HAP-1 (cell line): Measurements from ENCODE around the gene ADAMTSL3.

Experiments
- DNase-seq, 2 experiments: peaks; one replicate each; pipeline ENCODE4 v3.0.0-alpha.2; 2016 to 2020; ENCODE audit warnings: low spot score in 2 of 2
- H3K27me3 ChIP-seq: fragments of 250-450 bp; sonication (Bioruptor Pico); 2 replicates; pipeline ENCODE4 v1.5.1; 2020; ENCODE audit warnings: low read depth, mild to moderate bottlenecking, moderate library complexity
- H3K36me3 ChIP-seq: fragments of 250-450 bp; sonication (Bioruptor Pico); replicated peaks from 2 replicates; pipeline ENCODE4 v1.5.1; 2020; ENCODE audit warnings: mild to moderate bottlenecking
- H3K4me1 ChIP-seq: fragments of 250-450 bp; sonication (Bioruptor Pico); 2 replicates; pipeline ENCODE4 v1.5.1; 2020; ENCODE audit warnings: mild to moderate bottlenecking
- H3K4me3 ChIP-seq: fragments of 250-450 bp; sonication (Bioruptor Pico); 2 replicates; pipeline ENCODE4 v1.5.1; 2020; ENCODE audit warnings: mild to moderate bottlenecking, moderate library complexity
- H3K9me3 ChIP-seq: fragments of 250-450 bp; sonication (Bioruptor Pico); 2 replicates; pipeline ENCODE4 v1.5.1; 2020; ENCODE audit warnings: mild to moderate bottlenecking, moderate library complexity
- in situ Hi-C: fragments of 300-500 bp; cut with MboI; formaldehyde crosslinking; loops from 3 replicates; pipeline ENCODE4 v1.14.3; 2020; ENCODE audit warnings: low sequenced_read_pairs, inconsistent platforms, mixed read lengths

Gene ADAMTSL3

GRCh38 chr15:83999396-84000135 is 345.6 kb downstream of the ADAMTSL3 start:
- H3K9me3 ChIP-seq, result no peaks in the 10 kb centered on the region
- H3K4me1 ChIP-seq, result no peaks in the 10 kb centered on the region
- H3K27me3 ChIP-seq, result no peaks in the 10 kb centered on the region
- no peaks in the 10 kb centered on the region for H3K36me3 ChIP-seq
- no peak overlapping the region for H3K4me3 ChIP-seq
- DNase-seq, result no peak
- in situ Hi-C loops, result no loop called here

- Histone ChIP-seq H3K9me3 (no peaks in the 10 kb centered on the region), H3K27me3 (no peaks in the 10 kb centered on the region), H3K4me1 (no peaks in the 10 kb centered on the region), H3K4me3 (no peak overlapping the region), H3K36me3 (no peaks in the 10 kb centered on the region)
- no peak for DNase-seq
- in situ Hi-C loops, result no loop called here
Measured at GRCh38 chr15:84001037-84001436, 347.1 kb downstream of the ADAMTSL3 start.

DNA sequence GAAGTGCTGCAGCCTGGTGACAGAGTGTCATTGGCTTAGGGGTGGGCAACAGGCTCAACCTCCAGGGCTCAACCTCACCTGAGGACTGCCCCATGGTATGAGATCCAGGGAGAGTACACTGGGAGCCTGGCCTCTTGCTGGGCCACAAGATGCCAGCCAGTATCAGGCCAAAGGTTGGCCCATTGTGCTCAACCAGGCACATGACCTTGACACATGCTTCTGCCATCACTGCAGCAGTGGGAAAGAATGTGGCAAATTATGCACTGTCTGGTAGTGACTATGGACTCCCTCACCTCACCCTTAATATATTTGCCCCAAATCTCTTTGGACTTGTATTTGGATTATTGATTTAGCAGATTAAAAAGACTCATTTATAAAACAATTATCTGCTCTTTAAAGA is 347.7 kb downstream of the ADAMTSL3 start:
- no peak for DNase-seq
- Histone ChIP-seq H3K9me3 (no peaks in the 10 kb centered on the region), H3K4me3 (no peak overlapping the region), H3K4me1 (no peaks in the 10 kb centered on the region), H3K36me3 (no peaks in the 10 kb centered on the region), H3K27me3 (no peaks in the 10 kb centered on the region)
- in situ Hi-C loops, result no loop called here

DNA sequence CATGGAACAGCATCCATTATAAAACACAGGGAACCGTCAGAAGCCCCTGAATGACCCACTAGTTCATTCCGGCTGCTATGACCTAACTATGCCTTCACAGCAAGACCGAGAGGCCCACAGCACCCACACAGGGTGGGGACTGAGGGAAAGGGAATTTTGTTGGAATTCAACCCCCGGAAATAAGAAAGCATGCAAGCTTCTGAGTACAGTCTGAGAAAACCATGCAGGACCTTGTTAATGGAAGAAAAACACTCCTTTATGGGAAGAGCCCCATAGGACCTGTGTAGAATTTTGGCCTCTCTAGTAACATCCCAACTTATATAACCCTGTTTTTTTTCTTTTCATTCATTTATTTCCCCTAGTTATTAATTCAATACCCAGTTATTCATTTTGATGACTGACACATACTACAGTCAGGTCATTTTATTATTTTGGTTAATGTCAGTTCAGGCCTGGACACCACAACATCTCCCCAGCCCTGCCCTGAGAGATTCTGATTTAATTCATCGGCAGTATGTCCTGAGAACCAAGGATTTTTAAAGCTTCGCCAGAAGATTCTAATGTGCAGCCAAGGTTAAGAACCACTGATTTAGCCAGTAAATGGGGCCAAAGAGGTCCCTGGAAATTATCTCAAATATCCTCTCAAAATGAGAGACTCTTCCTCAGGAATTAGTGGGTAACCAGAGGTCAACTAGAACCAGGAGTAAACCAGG is 350.0 kb downstream of the ADAMTSL3 start:
- no peak overlapping the region for H3K4me3 ChIP-seq
- no peaks in the 10 kb centered on the region for H3K36me3 ChIP-seq
- H3K27me3 ChIP-seq, result no peaks in the 10 kb centered on the region
- DNase-seq, result no peak
- H3K4me1 ChIP-seq, result no peaks in the 10 kb centered on the region
- in situ Hi-C loops, result no loop called here
- H3K9me3 ChIP-seq, result no peaks in the 10 kb centered on the region

- Histone ChIP-seq H3K4me3 (no peak overlapping the region), H3K36me3 (no peaks in the 10 kb centered on the region), H3K27me3 (no peaks in the 10 kb centered on the region), H3K4me1 (no peaks in the 10 kb centered on the region), H3K9me3 (no peaks in the 10 kb centered on the region)
- DNase-seq, result no peak
- in situ Hi-C loops, result no loop called here
Measured at GRCh38 chr15:84006421-84006820, 352.5 kb downstream of the ADAMTSL3 start.

DNA sequence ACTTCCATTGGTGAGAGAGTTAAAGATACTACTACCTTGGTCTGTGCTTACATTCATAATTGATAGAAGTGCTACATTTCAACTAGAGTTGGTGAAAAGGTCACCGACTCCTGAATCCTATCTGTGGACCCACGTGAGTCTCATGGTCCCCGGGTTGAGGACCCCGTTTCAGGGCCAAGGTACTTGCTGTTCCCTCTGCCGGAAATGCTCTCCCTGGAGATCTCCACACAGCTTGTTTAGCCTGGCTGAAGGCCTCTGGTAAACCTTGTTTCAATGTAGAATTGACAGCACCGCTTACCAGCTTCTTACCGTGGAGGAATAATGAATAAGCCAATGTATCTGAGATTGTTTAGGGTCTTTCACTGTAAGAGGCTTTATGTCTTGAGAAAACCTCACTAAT is 355.7 kb downstream of the ADAMTSL3 start:
- Histone ChIP-seq H3K9me3 (no peaks in the 10 kb centered on the region), H3K4me1 (no peaks in the 10 kb centered on the region), H3K27me3 (no peaks in the 10 kb centered on the region), H3K4me3 (no peak overlapping the region), H3K36me3 (no peaks in the 10 kb centered on the region)
- no peak for DNase-seq
- in situ Hi-C loops, result no loop called here

GRCh38 chr15:84010246-84010645 is 356.3 kb downstream of the ADAMTSL3 start:
- in situ Hi-C loops, result no loop called here
- Histone ChIP-seq H3K36me3 (no peaks in the 10 kb centered on the region), H3K4me3 (no peak overlapping the region), H3K9me3 (no peaks in the 10 kb centered on the region), H3K4me1 (no peaks in the 10 kb centered on the region), H3K27me3 (no peaks in the 10 kb centered on the region)
- no peak for DNase-seq

- no peak for DNase-seq
- no peak overlapping the region for H3K4me3 ChIP-seq
- H3K9me3 ChIP-seq, result no peaks in the 10 kb centered on the region
- no peaks in the 10 kb centered on the region for H3K36me3 ChIP-seq
- H3K27me3 ChIP-seq, result peaks cover 5% of the 10 kb centered on the region; the same call in 1 of the 2 replicates
- in situ Hi-C loops, result no loop called here
- no peaks in the 10 kb centered on the region for H3K4me1 ChIP-seq
Measured at GRCh38 chr15:84016371-84016770, 362.4 kb downstream of the ADAMTSL3 start.

DNA sequence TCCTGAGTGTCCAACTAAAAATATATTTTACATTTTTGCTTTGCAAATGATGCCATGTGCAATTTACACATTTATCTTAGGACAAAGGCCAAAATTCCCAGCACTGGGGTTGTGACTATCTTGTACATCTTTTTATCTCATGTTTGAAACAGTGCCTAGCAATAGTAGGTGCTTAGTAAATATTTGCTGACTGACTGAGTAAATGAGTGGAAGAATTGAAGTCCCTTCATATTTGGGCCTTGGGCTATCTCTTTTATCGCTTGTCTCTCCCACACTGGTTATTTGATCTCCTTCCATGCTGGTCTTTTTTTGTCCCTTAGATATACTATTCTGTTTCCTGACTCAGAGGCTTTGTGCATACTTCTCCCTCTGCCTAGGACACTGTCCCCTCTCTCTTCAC is 368.6 kb downstream of the ADAMTSL3 start:
- DNase-seq, result no peak
- in situ Hi-C loops, result no loop called here
- H3K27me3 ChIP-seq, result peaks cover 10% of the 10 kb centered on the region; the same call in 1 of the 2 replicates
- no peak overlapping the region for H3K4me3 ChIP-seq
- H3K4me1 ChIP-seq, result no peaks in the 10 kb centered on the region
- no peaks in the 10 kb centered on the region for H3K36me3 ChIP-seq
- no peaks in the 10 kb centered on the region; the same call in 1 of the 2 replicates for H3K9me3 ChIP-seq

DNA sequence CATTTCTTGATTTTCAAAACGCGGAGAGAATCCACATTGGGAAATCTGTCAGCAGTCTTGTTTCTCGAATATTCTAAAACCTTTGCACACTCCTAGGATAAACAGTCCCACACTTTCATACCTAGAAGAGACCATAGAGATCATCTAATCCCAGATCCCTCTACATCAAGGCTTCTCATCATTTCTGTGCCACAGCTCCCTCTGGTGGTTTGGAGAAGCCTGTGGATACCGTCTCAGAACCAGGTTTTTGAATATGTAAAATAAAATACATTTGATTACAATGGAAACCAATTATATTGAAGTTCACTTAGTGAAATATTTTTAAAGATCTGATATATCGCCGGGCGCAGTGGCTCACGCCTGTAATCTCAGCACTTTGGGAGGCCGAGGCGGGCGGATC is 369.7 kb downstream of the ADAMTSL3 start:
- in situ Hi-C loops, result no loop called here

GRCh38 chr15:84033793-84034553 is 380.1 kb downstream of the ADAMTSL3 start:
- in situ Hi-C loops, result loop anchor here (25.0 kb wide), 2 partner anchors 597 to 772 kb away; partner anchors contain the start of gene SH3GL3

More for the DNA sequence above, 369.7 kb downstream of the ADAMTSL3 start:
- Histone ChIP-seq H3K4me1 (no peaks in the 10 kb centered on the region), H3K4me3 (no peak overlapping the region), H3K9me3 (no peaks in the 10 kb centered on the region; the same call in 1 of the 2 replicates), H3K36me3 (no peaks in the 10 kb centered on the region), H3K27me3 (peaks cover 18% of the 10 kb centered on the region)
- DNase-seq, result peak; percentile 64 to 74

DNA sequence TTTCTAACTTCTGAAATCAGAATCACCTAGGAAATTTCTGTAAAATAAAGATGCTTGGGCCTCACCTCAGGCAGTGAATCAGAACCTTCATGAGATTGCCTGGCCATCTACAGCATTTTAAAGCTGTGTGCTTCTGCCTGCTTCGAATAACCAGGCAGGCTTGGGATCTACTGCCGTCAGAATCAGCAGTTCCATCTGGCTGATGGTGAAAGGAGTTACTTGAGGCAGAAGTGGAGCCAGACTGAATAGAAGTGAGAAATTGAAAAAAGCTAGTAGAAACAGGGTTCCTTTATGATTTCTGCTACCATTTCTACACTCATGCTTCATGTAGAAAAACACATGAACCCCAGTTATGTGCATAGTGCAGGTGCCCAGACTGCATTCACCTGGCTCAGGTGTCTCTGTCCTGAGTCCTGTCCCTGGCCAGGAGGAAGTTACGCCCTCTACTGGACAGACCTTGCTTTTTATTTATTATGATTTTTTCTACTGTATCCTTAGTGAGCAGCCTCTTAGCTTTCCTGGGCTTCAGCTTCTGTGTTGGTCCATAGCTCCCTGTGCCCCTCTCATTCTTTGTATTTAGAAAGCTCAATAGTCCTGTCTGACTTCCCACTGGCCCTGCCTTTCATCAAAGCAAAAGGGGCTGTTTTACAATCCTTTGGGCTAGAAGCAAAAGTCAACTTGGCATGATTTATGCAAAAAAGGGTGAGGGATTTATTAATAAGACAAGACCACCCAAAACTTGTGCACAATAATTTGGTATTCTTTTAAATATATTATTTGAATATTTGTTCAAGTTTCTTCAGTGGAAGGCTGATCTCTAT is 380.9 kb downstream of the ADAMTSL3 start:
- in situ Hi-C loops, result loop anchor here (25.0 kb wide), 2 partner anchors 597 to 772 kb away; partner anchors contain the start of gene SH3GL3

More at GRCh38 chr15:84033793-84034553, 380.1 kb downstream of the ADAMTSL3 start:
- Histone ChIP-seq H3K27me3 (peaks cover 3% of the 10 kb centered on the region; the same call in 1 of the 2 replicates), H3K4me1 (no peaks in the 10 kb centered on the region), H3K9me3 (no peaks in the 10 kb centered on the region), H3K36me3 (no peaks in the 10 kb centered on the region), H3K4me3 (no peak overlapping the region)
- no peak for DNase-seq

GRCh38 chr15:84035399-84035766 is 381.5 kb downstream of the ADAMTSL3 start:
- Histone ChIP-seq H3K9me3 (no peaks in the 10 kb centered on the region), H3K27me3 (peaks cover 3% of the 10 kb centered on the region; the same call in 1 of the 2 replicates), H3K36me3 (no peaks in the 10 kb centered on the region), H3K4me3 (no peak overlapping the region), H3K4me1 (no peaks in the 10 kb centered on the region)
- DNase-seq, result peak in 1 of 2 experiments; percentile 35
- in situ Hi-C loops, result loop anchor here (25.0 kb wide), 2 partner anchors 598 to 773 kb away; partner anchors contain the start of gene SH3GL3

More for the DNA sequence above, 380.9 kb downstream of the ADAMTSL3 start:
- H3K4me1 ChIP-seq, result no peaks in the 10 kb centered on the region
- H3K27me3 ChIP-seq, result peaks cover 3% of the 10 kb centered on the region; the same call in 1 of the 2 replicates
- H3K36me3 ChIP-seq, result no peaks in the 10 kb centered on the region
- H3K4me3 ChIP-seq, result no peak overlapping the region
- H3K9me3 ChIP-seq, result no peaks in the 10 kb centered on the region
- no peak for DNase-seq
